Esophagus muscularis mucosa (tissue), 4 donors: ENCODE results near the gene CYP46A1.

Source experiments
- EP300 ChIP-seq: sonication (generic); formaldehyde crosslinking; IDR thresholded peaks from one replicate; pipeline ENCODE4 v1.6.1; 2017; ENCODE audit warnings: antibody characterized with exemption
- POLR2A ChIP-seq: fragments of 450-650 bp; IDR thresholded peaks from one replicate; pipeline ENCODE4 v1.6.1; 2017; ENCODE audit warnings: antibody characterized with exemption, moderate library complexity, mild to moderate bottlenecking, low read depth
- POLR2AphosphoS5 ChIP-seq, 2 donors: sonication (generic); formaldehyde crosslinking; IDR thresholded peaks; one replicate each; pipeline ENCODE4 v1.6.1; 2017; ENCODE audit warnings: antibody characterized with exemption in 2 of 2
- TF ChIP-seq, protein P1 (sequence below), 3 experiments: fragments of 200-600 bp in 2 of 3; fragments of 450-650 bp in 1 of 3; sonication (generic) in 2 of 3; IDR thresholded peaks; one replicate each; pipeline ENCODE4 v1.5.1; 2017 to 2019; ENCODE audit warnings: antibody characterized with exemption in 3 of 3, mild to moderate bottlenecking in 2 of 3, moderate library complexity in 1 of 3

DNA sequence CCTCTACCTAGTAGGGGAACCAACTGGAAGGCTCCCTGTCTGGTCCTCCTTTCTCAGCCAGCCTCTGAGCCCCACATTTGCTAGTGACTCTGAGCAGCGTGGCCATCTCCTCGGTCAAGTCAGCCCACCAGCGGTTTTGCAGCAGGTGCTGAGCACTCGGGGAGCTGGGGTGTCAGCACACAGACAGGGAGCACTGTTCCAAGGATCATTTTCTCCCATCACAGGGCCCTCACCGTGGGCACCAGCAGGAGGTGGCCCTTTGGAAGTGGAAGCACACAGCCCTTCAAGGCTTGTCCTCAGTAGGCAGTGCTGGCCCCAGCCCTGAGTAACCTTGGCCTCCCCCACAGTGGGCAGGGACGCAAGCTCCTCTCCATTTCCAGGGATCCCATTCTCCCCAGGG is 85.0 kb downstream of the CYP46A1 start:
- TF ChIP-seq POLR2AphosphoS5 (IDR thresholded peaks at IDR 0.05) (no peak), POLR2A (no peak), EP300 (no peak)
- TF ChIP-seq, protein P1, sequence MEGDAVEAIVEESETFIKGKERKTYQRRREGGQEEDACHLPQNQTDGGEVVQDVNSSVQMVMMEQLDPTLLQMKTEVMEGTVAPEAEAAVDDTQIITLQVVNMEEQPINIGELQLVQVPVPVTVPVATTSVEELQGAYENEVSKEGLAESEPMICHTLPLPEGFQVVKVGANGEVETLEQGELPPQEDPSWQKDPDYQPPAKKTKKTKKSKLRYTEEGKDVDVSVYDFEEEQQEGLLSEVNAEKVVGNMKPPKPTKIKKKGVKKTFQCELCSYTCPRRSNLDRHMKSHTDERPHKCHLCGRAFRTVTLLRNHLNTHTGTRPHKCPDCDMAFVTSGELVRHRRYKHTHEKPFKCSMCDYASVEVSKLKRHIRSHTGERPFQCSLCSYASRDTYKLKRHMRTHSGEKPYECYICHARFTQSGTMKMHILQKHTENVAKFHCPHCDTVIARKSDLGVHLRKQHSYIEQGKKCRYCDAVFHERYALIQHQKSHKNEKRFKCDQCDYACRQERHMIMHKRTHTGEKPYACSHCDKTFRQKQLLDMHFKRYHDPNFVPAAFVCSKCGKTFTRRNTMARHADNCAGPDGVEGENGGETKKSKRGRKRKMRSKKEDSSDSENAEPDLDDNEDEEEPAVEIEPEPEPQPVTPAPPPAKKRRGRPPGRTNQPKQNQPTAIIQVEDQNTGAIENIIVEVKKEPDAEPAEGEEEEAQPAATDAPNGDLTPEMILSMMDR (IDR thresholded peaks at IDR 0.05): no peak
